Breast epithelium (tissue), 4 donors: ENCODE results near the gene NOSTRIN. TPM values are rescaled to one million over a fixed set of nuclear protein-coding genes. Genes with fewer than 3 reads are reported as not detected.

Experiments used
- DNase-seq, 2 donors: peaks; one replicate each; pipeline ENCODE4 v3.0.0-alpha.2; 2019; ENCODE audit warnings: low spot score in 2 of 2
- H3K27ac ChIP-seq, 2 donors: fragments of 200-600 bp; sonication (generic) in 1 of 2; one replicate each; pipeline ENCODE4 v1.5.1; 2016 to 2019; ENCODE audit warnings: mild to moderate bottlenecking in 1 of 2
- H3K27me3 ChIP-seq, 2 donors: fragments of 200-600 bp; sonication (generic) in 1 of 2; one replicate each; pipeline versions ENCODE4 v1.5.1 to v1.6.0; 2017 to 2019; ENCODE audit warnings: control low read depth in 1 of 2, mild to moderate bottlenecking in 1 of 2
- H3K36me3 ChIP-seq: fragments of 200-600 bp; one replicate; pipeline ENCODE4 v1.5.1; 2019
- H3K4me1 ChIP-seq, 2 donors: fragments of 200-600 bp; sonication (generic); one replicate each; pipeline ENCODE4 v1.5.1; 2016 to 2019; ENCODE audit warnings: control low read depth in 1 of 2
- H3K4me3 ChIP-seq, 3 donors: fragments of 200-600 bp; sonication (generic); 1 replicate in 2 of 3; 2 replicates in 1 of 3; pipeline ENCODE4 v1.5.1; 2016 to 2019; ENCODE audit warnings: mild to moderate bottlenecking in 3 of 3, moderate library complexity in 2 of 3
- H3K9me3 ChIP-seq, 2 donors: fragments of 200-600 bp; sonication (generic) in 1 of 2; one replicate each; pipeline ENCODE4 v1.5.1; 2016 to 2019; ENCODE audit warnings: control low read depth in 1 of 2
- POLR2A ChIP-seq: fragments of 450-650 bp; IDR thresholded peaks from one replicate; pipeline ENCODE4 v1.6.1; 2016; ENCODE audit warnings: antibody characterized with exemption, mild to moderate bottlenecking, moderate library complexity
- POLR2AphosphoS5 ChIP-seq, 3 donors: sonication (generic); formaldehyde crosslinking; IDR thresholded peaks; one replicate each; pipeline ENCODE4 v1.6.1; 2017; ENCODE audit warnings: antibody characterized with exemption in 3 of 3
- intact Hi-C: fragments of 100-400 bp; cut with DNase I; formaldehyde crosslinking; loops from one replicate; pipeline ENCODE4 v1.15.1; 2023; ENCODE audit warnings: low total_unique reads
- total RNA-seq, 3 donors: library from RNA; depleted of rRNA; stranded (reverse); fragments of >200 nt; gene quantifications; one replicate each; pipeline ENCODE4 v1.1.0, GENCODE V29; 2016
- TF ChIP-seq, protein P1 (sequence below), 3 donors: fragments of 450-650 bp; IDR thresholded peaks; one replicate each; pipeline ENCODE4 v1.5.1; 2016 to 2017; ENCODE audit warnings: antibody characterized with exemption in 3 of 3, mild to moderate bottlenecking in 3 of 3, moderate library complexity in 3 of 3

Gene NOSTRIN
- total RNA-seq, 3 donors from 2014 or later = 35.0 to 73.7 (median 35.9) TPM

DNA sequence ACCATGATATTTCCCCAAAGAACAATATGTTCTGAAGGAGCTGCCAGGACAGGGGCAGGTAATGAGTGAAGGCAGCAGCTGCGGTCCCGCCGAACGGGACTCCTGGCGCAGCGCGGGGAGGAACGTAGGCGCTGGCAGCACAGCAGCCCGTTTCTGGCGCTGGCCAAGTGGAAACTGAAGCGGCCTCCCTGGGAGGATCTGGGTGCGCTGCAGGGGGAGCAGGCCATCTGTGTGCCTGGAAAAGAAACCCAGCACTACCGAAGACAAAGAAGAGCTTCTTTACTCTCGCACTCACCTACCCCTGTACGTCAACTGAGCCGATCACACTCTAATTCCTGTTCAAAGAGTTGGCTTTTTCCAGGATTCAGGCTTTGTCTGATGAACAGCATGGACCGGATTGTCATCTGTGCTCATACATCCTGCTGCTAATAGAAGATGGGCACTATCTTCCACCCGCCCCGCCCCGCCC is 110.5 kb downstream of the NOSTRIN start:
- Histone ChIP-seq H3K36me3 (no peaks in the 10 kb centered on the region), H3K27ac (peak overlapping the region; percentile 15 to 72), H3K4me3 (peak overlapping the region in 2 of 3 donors; percentile 32 to 62), H3K4me1 (no peaks in the 10 kb centered on the region), H3K9me3 (no peaks in the 10 kb centered on the region), H3K27me3 (no peaks in the 10 kb centered on the region)
- intact Hi-C loops = loop anchor here (2.0 kb wide), 1 partner anchor 68 kb away; no protein-coding TSS in a partner anchor
- DNase-seq = peak in 1 of 2 donors; percentile 33
- TF ChIP-seq, protein P1, sequence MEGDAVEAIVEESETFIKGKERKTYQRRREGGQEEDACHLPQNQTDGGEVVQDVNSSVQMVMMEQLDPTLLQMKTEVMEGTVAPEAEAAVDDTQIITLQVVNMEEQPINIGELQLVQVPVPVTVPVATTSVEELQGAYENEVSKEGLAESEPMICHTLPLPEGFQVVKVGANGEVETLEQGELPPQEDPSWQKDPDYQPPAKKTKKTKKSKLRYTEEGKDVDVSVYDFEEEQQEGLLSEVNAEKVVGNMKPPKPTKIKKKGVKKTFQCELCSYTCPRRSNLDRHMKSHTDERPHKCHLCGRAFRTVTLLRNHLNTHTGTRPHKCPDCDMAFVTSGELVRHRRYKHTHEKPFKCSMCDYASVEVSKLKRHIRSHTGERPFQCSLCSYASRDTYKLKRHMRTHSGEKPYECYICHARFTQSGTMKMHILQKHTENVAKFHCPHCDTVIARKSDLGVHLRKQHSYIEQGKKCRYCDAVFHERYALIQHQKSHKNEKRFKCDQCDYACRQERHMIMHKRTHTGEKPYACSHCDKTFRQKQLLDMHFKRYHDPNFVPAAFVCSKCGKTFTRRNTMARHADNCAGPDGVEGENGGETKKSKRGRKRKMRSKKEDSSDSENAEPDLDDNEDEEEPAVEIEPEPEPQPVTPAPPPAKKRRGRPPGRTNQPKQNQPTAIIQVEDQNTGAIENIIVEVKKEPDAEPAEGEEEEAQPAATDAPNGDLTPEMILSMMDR (IDR thresholded peaks at IDR 0.05) = no peak
- no peak for TF ChIP-seq POLR2AphosphoS5 (IDR thresholded peaks at IDR 0.05)
- no peak for TF ChIP-seq POLR2A

DNA sequence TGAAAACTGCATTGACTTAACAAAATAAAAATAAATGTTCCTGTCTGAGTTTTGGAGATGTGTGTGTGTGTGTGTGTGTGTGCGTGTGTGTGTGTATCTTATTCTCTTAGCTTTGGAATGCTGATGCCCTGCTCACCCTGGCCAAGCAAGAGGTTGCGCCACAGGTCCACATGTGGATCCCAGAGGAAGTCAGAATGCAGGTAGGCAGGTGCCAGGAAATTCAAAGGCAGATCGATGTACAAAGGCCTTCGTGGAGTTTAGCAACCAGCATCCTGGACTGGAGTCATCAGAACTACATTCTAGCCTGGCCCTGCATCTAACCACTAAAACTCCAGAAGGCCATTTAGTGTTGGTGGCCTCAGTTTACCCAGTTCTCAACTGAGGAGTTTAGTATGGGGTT is 111.1 kb downstream of the NOSTRIN start:
- Histone ChIP-seq H3K4me3 (no peak overlapping the region), H3K9me3 (no peaks in the 10 kb centered on the region), H3K27me3 (no peaks in the 10 kb centered on the region), H3K27ac (peak overlapping the region in 1 of 2 donors; percentile 72), H3K4me1 (no peaks in the 10 kb centered on the region), H3K36me3 (no peaks in the 10 kb centered on the region)
- peak in 1 of 2 donors; percentile 46 for DNase-seq
- no peak for TF ChIP-seq POLR2A
- TF ChIP-seq, protein P1 (IDR thresholded peaks at IDR 0.05) = no peak
- no peak for TF ChIP-seq POLR2AphosphoS5 (IDR thresholded peaks at IDR 0.05)
- intact Hi-C loops = loop anchor here (2.0 kb wide), 1 partner anchor 69 kb away; no protein-coding TSS in a partner anchor

Other genes with a start within 250 kb of the NOSTRIN start
- 1 to 10 TPM in 2 of 3 donors, not detected in 1; 1.0 to 1.1 TPM for gene SPC25, start 87.8 kb downstream of the NOSTRIN start, total RNA-seq
- gene G6PC2, start 98.7 kb downstream of the NOSTRIN start, total RNA-seq = not detected
- 10 to 100 TPM in 1 of 3 donors, under 1 TPM in 2; under 0.01 to 18.4 (median 0.66) TPM for gene ABCB11, start 228.7 kb downstream of the NOSTRIN start, total RNA-seq